Panc1 (cell line): ENCODE results near the gene MCM3AP. TPM values are rescaled to one million over a fixed set of nuclear protein-coding genes. Genes with fewer than 3 reads are reported as not detected.

Source experiments
- ATAC-seq: fragments of 200-7000 bp; cut with Tn5 transposase; 2 replicates; pipeline ENCODE4 v1.9.1; 2020; ENCODE audit warnings: mild to moderate bottlenecking, moderate library complexity
- BruUV-seq: library from RNA; stranded (reverse); fragments of 400-500 nt; replicated peaks from 2 replicates; lab custom pipeline; 2021; lab: Mats Ljungman, UMichigan
- CTCF ChIA-PET: fragments of 300-600 bp; sonication (Branson Sonifier 250); formaldehyde crosslinking; loops from one replicate; lab custom pipeline; 2022; ENCODE audit warnings: antibody characterized with exemption; lab: Charles Lee
- POLR2A ChIA-PET: fragments of 300-600 bp; sonication (Branson Sonifier 250); formaldehyde crosslinking; loops from one replicate; lab custom pipeline; 2022; ENCODE audit warnings: antibody characterized with exemption; lab: Charles Lee
- DNase-seq: peaks from one replicate; pipeline ENCODE4 v3.0.0-alpha.2; 2010; ENCODE audit warnings: low read depth, low spot score
- H3K27ac ChIP-seq: 2 replicates; pipeline ENCODE4 v1.5.1; 2011; ENCODE audit warnings: mild to moderate bottlenecking, low read length, inconsistent platforms
- H3K27me3 ChIP-seq: fragments of 200-500 bp; sonication (Bioruptor generic); 2 replicates; pipeline ENCODE4 v1.6.0; 2014; ENCODE audit warnings: low read length, inconsistent platforms; ENCODE audit not compliant: control insufficient read depth, insufficient read depth
- H3K36me3 ChIP-seq: fragments of 200-500 bp; sonication (Bioruptor generic); 2 replicates; pipeline ENCODE4 v1.5.1; 2014; ENCODE audit warnings: inconsistent platforms, mild to moderate bottlenecking, low read length, moderate library complexity; ENCODE audit not compliant: control insufficient read depth, insufficient read depth
- H3K4me1 ChIP-seq: 2 replicates; pipeline ENCODE4 v1.5.1; 2011; ENCODE audit warnings: inconsistent platforms, mild to moderate bottlenecking, low read length, moderate library complexity; ENCODE audit not compliant: control insufficient read depth, insufficient read depth
- H3K4me3 ChIP-seq, 2 experiments: 2 replicates each; pipeline ENCODE4 v1.5.1; 2011 to 2012; ENCODE audit warnings: low read depth in 2 of 2, low read length in 2 of 2, mild to moderate bottlenecking in 2 of 2, inconsistent platforms in 1 of 2, moderate library complexity in 1 of 2
- H3K9me3 ChIP-seq: fragments of 200-500 bp; sonication (Bioruptor generic); 2 replicates; pipeline ENCODE4 v1.5.1; 2014; ENCODE audit warnings: low read depth, mild to moderate bottlenecking, inconsistent platforms, low read length, moderate library complexity; ENCODE audit not compliant: control insufficient read depth, insufficient read depth
- POLR2AphosphoS5 ChIP-seq: IDR thresholded peaks from 2 replicates; pipeline ENCODE4 v1.6.1; 2012; ENCODE audit warnings: mild to moderate bottlenecking, low read depth, low read length, moderate library complexity
- REST ChIP-seq, 2 experiments: IDR thresholded peaks; 2 replicates each; pipeline ENCODE4 v1.6.1; 2011 to 2012; ENCODE audit warnings: low read depth in 2 of 2, control low read depth in 1 of 2, low read length in 1 of 2, mild to moderate bottlenecking in 1 of 2, moderate library complexity in 1 of 2; ENCODE audit not compliant: insufficient read depth in 1 of 2
- SIN3A ChIP-seq: IDR thresholded peaks from 2 replicates; pipeline ENCODE4 v1.6.1; 2012; ENCODE audit warnings: low read depth, mild to moderate bottlenecking, low read length, moderate library complexity, borderline replicate concordance; ENCODE audit not compliant: insufficient read depth
- TCF7L2 ChIP-seq: IDR thresholded peaks from 2 replicates; pipeline ENCODE4 v1.6.1; 2011; ENCODE audit warnings: mild to moderate bottlenecking, low read depth, low read length, inconsistent platforms
- in situ Hi-C: cut with HindIII; loops from 2 replicates; pipeline ENCODE4 v1.10.0; 2016; ENCODE audit warnings: low sequenced_read_pairs, low pct_unique_long_range_greater_than_20kb
- intact Hi-C: fragments of 100-400 bp; cut with micrococcal nuclease; formaldehyde crosslinking; loops from one replicate; pipeline ENCODE4 v1.10.0; 2022; ENCODE audit not compliant: unreplicated experiment
- total RNA-seq: library from RNA; stranded (reverse); gene quantifications from one replicate; pipeline ENCODE4 v1.2.1, GENCODE V29; 2021; ENCODE audit not compliant: unreplicated experiment
- TF ChIP-seq, protein P1 (sequence below): fragments of 450-650 bp; IDR thresholded peaks from 2 replicates; pipeline ENCODE4 v1.5.1; 2017; ENCODE audit warnings: mild to moderate bottlenecking

Gene MCM3AP
- total RNA-seq, 1 experiment from 2014 or later = 95.0 TPM

- no peaks in the 10 kb centered on the region for H3K9me3 ChIP-seq
- in situ Hi-C loops = no loop called here
- no TSS peak for BruUV-seq
- intact Hi-C loops = no loop called here
- no peaks in the 10 kb centered on the region for H3K4me1 ChIP-seq
- no peak for DNase-seq
- ChIA-PET POLR2A (no interaction called here), CTCF (interaction anchor here (2.0 kb wide), 1 partner anchor 69 kb away, joined by 4 read pairs; no protein-coding TSS in a partner anchor)
- no peaks in the 10 kb centered on the region for H3K36me3 ChIP-seq
- H3K27me3 ChIP-seq = no peaks in the 10 kb centered on the region
- no peak overlapping the region for H3K27ac ChIP-seq
- no peak for ATAC-seq
- TF ChIP-seq POLR2AphosphoS5 (no peak), SIN3A (no peak), REST (IDR thresholded peaks at IDR 0.05; ENCODE audit: insufficient read depth in 1 of 2, low read depth in 2 of 2, low read length in 1 of 2) (no peak), TCF7L2 (no peak)
- TF ChIP-seq, protein P1, sequence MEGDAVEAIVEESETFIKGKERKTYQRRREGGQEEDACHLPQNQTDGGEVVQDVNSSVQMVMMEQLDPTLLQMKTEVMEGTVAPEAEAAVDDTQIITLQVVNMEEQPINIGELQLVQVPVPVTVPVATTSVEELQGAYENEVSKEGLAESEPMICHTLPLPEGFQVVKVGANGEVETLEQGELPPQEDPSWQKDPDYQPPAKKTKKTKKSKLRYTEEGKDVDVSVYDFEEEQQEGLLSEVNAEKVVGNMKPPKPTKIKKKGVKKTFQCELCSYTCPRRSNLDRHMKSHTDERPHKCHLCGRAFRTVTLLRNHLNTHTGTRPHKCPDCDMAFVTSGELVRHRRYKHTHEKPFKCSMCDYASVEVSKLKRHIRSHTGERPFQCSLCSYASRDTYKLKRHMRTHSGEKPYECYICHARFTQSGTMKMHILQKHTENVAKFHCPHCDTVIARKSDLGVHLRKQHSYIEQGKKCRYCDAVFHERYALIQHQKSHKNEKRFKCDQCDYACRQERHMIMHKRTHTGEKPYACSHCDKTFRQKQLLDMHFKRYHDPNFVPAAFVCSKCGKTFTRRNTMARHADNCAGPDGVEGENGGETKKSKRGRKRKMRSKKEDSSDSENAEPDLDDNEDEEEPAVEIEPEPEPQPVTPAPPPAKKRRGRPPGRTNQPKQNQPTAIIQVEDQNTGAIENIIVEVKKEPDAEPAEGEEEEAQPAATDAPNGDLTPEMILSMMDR = no peak
- no peak overlapping the region for H3K4me3 ChIP-seq
Observed at GRCh38 chr21:46211786-46212720, 73.4 kb downstream of the MCM3AP start.

GRCh38 chr21:46211376-46211775, 74.0 kb downstream of the MCM3AP start:
- Histone ChIP-seq H3K27me3 (no peaks in the 10 kb centered on the region), H3K4me3 (no peak overlapping the region), H3K4me1 (no peaks in the 10 kb centered on the region), H3K9me3 (no peaks in the 10 kb centered on the region), H3K36me3 (no peaks in the 10 kb centered on the region), H3K27ac (no peak overlapping the region)
- no TSS peak for BruUV-seq
- in situ Hi-C loops (no loop called here), intact Hi-C loops (no loop called here)
- TF ChIP-seq POLR2AphosphoS5 = no peak
- TF ChIP-seq, protein P1 = no peak
- TF ChIP-seq SIN3A = no peak
- TF ChIP-seq TCF7L2 = no peak
- TF ChIP-seq REST (IDR thresholded peaks at IDR 0.05; ENCODE audit: insufficient read depth in 1 of 2, low read depth in 2 of 2, low read length in 1 of 2) = no peak
- no peak for DNase-seq
- CTCF ChIA-PET = interaction anchor here (0.6 to 2.0 kb wide), 2 partner anchors 68 to 309 kb away, joined by 4 read pairs; no protein-coding TSS in a partner anchor
- no peak for ATAC-seq
- POLR2A ChIA-PET = no interaction called here
